HFF-Myc (cell line): ENCODE measurements around the gene RBL1.

ENCODE experiments used
- DNase-seq: peaks from one replicate; pipeline ENCODE4 v3.0.0-alpha.2; 2011; ENCODE audit warnings: low read depth; ENCODE audit errors: extremely low read depth
- H3K4me3 ChIP-seq: replicated peaks from 2 replicates; pipeline ENCODE4 v1.5.1; 2011; ENCODE audit warnings: low read depth, mild to moderate bottlenecking, control low read depth, low read length
- CTCF ChIP-seq: IDR thresholded peaks from 2 replicates; pipeline ENCODE4 v1.5.1; 2012; ENCODE audit warnings: mild to moderate bottlenecking, low read depth, low read length, control low read depth; ENCODE audit errors: missing control alignments

RBL1 gene

GRCh38 chr20:36991703-36992102, 104.1 kb downstream of the RBL1 start:
- DNase-seq: no peak
- no peak for TF ChIP-seq CTCF

GRCh38 chr20:36989797-36990196, 106.0 kb downstream of the RBL1 start:
- H3K4me3 ChIP-seq: no peak overlapping the region
- no peak for DNase-seq
- no peak for TF ChIP-seq CTCF

More at GRCh38 chr20:36991703-36992102, 104.1 kb downstream of the RBL1 start:
- no peak overlapping the region for H3K4me3 ChIP-seq

- peak; percentile 15 for DNase-seq
- TF ChIP-seq CTCF: no peak
- H3K4me3 ChIP-seq: no peak overlapping the region
Measured at GRCh38 chr20:36988494-36988966, 107.3 kb downstream of the RBL1 start.

GRCh38 chr20:36984257-36984638, 111.5 kb downstream of the RBL1 start:
- no peak overlapping the region for H3K4me3 ChIP-seq
- TF ChIP-seq CTCF: no peak
- DNase-seq: no peak

GRCh38 chr20:36975099-36975818, 120.5 kb downstream of the RBL1 start:
- no peak overlapping the region for H3K4me3 ChIP-seq
- TF ChIP-seq CTCF: no peak
- DNase-seq: no peak

GRCh38 chr20:36974660-36975059, 121.1 kb downstream of the RBL1 start:
- no peak for TF ChIP-seq CTCF
- no peak overlapping the region for H3K4me3 ChIP-seq
- no peak for DNase-seq

GRCh38 chr20:36971103-36971502, 124.7 kb downstream of the RBL1 start:
- H3K4me3 ChIP-seq: no peak overlapping the region
- TF ChIP-seq CTCF: no peak
- no peak for DNase-seq
